NCI-H460 (cell line): ENCODE data around the gene NUMB. TPM values are rescaled to one million over a fixed set of nuclear protein-coding genes. Genes with fewer than 3 reads are reported as not detected.

Experiments
- DNase-seq: peaks from one replicate; pipeline ENCODE4 v3.0.0-alpha.2; 2016; ENCODE audit warnings: low read depth; ENCODE audit errors: extremely low read depth
- total RNA-seq: library from RNA; depleted of rRNA; stranded (reverse); fragments of >200 nt; shearing (Covaris generic); gene quantifications from 2 replicates; pipeline ENCODE4 v1.2.3, GENCODE V29; 2014

NUMB gene
- total RNA-seq, 1 experiment from 2014 or later = 34.4 TPM

DNA sequence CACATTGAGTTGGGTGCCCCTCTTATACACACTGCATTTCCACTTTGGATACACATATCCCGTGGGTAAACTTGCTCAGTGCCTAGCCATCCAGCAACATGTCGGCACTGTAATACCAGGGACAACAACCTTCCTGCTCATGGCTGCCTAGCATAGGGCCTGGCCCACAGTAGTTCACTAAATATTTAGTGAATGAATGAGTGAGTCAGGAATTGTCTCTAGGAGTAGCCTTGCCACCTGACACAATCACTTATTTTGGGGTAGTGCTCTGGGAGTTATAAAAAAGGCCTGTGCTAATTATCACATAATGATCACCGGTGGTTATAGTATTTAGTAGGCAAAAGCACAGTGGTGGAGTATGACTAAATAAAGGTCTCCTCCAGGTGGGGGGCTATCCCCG lies 8.5 kb upstream of the NUMB start:
- DNase-seq = no peak

GRCh38 chr14:73465823-73466532 lies 7.6 kb upstream of the NUMB start:
- no peak for DNase-seq

DNA sequence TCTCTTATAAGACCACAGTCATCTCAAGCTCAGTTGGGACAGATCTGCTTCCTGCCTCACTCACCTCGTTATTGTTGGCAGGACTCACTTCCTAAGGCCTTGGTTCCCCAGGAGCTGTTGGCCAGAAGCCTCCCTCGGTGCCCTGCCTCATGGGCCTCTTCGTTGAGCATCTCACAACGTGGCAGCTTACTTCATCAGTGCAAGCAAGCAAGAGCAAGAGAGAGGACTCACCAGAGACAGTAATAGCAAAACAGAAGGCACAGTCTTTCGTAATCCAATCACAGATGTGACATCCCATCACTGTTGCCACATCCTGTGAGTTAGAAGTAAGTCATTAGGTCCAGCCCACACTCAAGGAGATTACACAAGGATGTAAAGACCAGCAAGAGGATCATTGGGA lies 5.1 kb upstream of the NUMB start:
- peak; percentile 97 for DNase-seq

- no peak for DNase-seq
Measured at GRCh38 chr14:73462815-73463214, 4.5 kb upstream of the NUMB start.

GRCh38 chr14:73462048-73462715 lies 3.8 kb upstream of the NUMB start:
- peak; percentile 83 for DNase-seq

DNA sequence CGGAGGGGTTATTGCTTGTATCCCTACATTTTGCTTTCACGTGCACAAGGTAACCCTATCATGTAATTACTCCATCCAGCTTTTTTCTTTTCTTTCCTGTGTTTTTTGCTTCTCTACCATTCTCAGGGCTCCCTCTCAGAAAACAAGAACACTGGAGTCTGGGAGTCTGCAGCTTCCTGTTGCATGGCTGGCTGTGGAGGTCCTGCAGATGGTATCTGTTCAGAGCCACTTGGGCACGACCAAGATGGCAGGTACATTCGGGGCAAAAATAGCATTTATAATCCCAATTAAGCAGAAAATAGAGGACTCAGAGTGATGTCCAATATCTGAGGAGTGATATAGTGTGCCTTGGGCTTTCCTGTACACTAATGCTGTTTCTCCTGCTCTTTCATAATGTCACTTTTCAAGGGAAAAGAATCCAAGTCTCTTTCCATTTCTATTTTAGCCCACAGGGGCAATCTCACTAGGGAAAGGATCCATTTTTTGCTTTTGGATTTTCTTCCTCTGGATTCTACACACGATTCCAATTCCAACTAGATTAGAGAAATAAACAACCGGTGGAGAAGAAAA lies 3.2 kb upstream of the NUMB start:
- no peak for DNase-seq

- DNase-seq = no peak
Measured at GRCh38 chr14:73460691-73461127, 2.4 kb upstream of the NUMB start.

DNA sequence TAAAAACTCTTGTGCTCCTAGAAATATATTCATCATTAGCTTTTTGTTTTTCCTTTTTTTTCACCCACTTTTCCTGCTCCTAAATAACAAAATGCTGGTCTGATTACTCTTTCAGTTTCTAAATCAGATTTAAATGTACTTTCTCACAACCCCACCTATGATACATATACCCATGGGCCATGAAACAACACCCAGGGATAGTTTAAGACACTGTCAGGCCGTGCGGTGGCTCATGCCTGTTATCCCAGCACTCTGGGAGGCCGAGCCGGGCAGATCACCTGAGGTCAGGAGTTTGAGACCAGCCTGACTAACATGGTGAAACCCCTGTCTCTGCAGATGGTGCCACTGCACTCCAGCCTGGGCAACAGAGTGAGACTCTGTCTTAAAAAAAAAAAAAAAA lies 1.6 kb upstream of the NUMB start:
- DNase-seq = no peak

GRCh38 chr14:73457924-73458182 lies 493 bp downstream of the NUMB start:
- DNase-seq = no peak

DNA sequence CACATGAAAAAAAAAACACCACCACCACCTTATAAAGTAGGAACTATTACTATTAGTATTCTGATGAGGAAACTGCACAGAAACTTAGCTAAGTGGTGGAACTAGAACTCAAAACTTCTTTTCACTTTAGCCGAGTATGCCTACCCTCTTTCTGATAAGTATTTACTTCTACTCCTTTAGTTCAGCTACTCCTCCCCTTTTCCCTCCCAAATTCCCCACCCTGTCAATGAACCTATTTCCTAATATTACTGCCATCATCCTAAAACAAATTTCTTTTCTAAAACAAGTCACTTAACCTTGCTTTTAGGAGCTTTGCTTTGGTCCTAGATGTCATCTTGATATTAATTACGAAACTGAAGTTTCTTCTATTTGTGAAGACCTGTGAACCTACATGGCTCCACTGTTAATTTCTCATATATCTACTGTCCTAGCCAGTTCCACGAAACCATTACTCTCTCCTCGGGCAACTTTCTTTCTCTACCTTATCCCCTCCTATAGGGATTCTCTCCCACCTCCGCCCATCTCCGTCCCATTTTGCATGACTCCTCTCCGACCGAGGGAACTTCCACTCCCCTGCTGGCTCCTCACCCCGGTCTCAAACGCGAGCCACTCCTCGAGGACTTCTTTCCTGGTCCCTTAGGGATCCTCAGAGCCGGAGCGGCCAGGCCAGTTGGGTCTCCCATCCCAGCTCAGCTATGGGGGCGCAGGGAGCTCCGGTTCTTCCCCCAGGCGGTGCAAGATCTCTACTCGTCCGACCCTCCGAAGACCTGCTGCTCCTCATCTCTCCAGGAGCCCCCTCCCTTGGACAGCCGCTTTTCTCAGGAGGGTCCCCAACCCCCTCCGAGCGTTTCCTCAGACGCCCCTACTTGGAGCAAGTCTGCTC lies 1.1 kb downstream of the NUMB start:
- DNase-seq = no peak

DNA sequence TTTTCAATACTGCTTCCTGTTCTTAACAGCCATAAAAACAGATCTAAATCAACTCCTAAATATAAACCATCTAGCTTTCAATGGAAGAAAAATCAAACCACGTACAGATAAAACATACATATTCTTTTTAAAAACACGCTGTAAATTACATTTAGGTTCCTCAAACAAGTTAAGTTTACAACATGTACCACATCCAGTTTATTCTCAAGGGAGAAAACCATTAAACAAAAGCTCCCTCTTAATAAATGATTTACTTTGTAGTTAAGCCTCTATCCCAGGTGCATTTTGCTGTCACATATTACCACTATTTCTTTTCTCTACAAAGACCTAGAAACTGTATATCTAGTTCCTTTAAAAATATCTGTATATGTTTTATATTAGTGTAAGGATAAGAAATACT lies 3.1 kb downstream of the NUMB start:
- no peak for DNase-seq

GRCh38 chr14:73452341-73453186 lies 5.8 kb downstream of the NUMB start:
- no peak for DNase-seq

GRCh38 chr14:73443758-73444157 lies 14.6 kb downstream of the NUMB start:
- no peak for DNase-seq

DNA sequence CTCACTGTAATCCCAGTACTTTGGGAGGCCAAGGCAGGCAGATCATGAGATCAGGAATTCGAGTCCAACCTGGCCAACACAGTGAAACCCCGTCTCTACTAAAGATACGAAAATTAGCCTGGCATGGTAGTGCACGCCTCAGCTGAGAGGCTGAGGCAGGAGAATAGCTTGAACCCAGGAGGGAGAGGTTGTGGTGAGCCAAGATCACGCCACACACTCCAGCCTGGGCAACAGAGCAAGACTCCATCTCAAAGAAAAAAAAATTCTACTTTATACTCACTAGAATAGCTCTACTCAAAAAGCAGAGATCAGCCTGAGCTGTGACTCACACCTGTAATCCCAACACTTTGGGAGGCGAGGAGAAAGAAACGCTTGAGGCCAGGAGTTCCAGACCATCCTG lies 17.1 kb downstream of the NUMB start:
- no peak for DNase-seq

GRCh38 chr14:73438993-73439392 lies 19.4 kb downstream of the NUMB start:
- DNase-seq = no peak

DNA sequence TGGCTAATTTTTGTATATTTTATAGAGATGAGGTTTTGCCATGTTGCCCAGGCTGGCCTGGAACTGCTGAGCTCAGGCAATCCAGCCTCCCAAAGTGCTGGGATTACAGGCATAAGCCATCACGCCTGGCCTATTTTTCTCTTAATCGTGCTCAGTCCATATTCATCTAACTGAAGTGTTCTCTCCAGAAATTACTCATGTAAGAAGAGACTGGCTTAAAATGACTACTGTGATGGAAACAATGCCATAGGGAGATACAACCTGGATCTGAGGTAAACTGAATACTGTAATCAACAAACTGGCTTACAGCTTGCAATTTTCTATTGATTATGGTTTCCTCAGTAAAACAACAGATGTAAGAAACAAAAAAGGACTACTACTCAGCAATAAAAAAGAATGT lies 21.1 kb downstream of the NUMB start:
- no peak for DNase-seq

GRCh38 chr14:73432124-73432523 lies 26.2 kb downstream of the NUMB start:
- no peak for DNase-seq

DNA sequence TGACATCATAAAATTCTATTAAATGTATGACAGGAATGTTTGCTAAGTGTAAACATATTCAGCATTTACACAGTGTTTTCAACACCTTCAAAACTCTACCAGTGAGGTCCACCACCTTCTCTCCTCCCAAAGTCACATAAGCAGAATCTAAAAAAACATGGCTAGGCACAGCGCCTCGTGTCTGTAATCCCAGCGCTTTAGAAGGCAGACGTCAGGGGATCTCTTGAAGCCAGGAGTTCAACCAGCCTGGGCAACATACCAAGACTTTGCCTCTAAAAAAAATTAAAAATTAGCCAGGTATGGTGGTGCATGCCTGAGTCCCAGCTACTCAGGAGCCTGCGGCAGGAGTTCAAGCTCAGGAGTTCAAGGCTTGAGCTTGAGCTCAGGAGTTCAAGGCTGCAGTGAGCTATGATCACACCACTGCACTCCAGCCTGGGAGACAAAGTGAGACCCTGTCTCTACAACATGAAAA lies 30.0 kb downstream of the NUMB start:
- DNase-seq = no peak

GRCh38 chr14:73427516-73428264 lies 30.7 kb downstream of the NUMB start:
- DNase-seq = no peak

- DNase-seq = no peak
Measured at GRCh38 chr14:73426877-73427276, 31.5 kb downstream of the NUMB start.
